ENCODE measurements around the gene TTLL3.

DNA sequence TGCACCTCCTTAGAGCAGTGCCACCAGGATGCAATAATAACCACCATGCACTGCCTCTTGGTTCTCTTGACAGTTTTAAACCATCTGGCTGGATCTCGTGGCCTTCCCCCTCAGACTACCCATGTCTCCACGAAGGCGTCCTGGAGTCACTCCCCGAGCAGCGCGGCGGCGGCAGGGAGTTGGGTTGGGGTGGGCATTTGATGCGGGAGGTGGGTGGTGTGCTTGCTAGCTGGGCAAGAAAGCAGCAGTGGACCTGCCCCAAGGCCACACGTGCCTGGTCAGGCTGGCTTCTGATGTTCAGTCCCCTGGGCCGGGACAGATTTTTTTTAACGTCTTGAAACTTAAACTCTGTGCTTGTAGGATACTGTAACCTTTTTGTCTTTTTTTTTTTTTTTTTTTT lies 3.9 kb upstream of the TTLL3 start:
- TF ChIP-seq, protein P1, sequence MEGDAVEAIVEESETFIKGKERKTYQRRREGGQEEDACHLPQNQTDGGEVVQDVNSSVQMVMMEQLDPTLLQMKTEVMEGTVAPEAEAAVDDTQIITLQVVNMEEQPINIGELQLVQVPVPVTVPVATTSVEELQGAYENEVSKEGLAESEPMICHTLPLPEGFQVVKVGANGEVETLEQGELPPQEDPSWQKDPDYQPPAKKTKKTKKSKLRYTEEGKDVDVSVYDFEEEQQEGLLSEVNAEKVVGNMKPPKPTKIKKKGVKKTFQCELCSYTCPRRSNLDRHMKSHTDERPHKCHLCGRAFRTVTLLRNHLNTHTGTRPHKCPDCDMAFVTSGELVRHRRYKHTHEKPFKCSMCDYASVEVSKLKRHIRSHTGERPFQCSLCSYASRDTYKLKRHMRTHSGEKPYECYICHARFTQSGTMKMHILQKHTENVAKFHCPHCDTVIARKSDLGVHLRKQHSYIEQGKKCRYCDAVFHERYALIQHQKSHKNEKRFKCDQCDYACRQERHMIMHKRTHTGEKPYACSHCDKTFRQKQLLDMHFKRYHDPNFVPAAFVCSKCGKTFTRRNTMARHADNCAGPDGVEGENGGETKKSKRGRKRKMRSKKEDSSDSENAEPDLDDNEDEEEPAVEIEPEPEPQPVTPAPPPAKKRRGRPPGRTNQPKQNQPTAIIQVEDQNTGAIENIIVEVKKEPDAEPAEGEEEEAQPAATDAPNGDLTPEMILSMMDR (IDR thresholded peaks at IDR 0.05), result no peak
- TF ChIP-seq POLR2AphosphoS5 (IDR thresholded peaks at IDR 0.05), result no peak
- no peak for TF ChIP-seq POLR2A (IDR thresholded peaks at IDR 0.05)
